HT-29 (cell line): Measurements from ENCODE around the gene ATG2B. TPM values are rescaled to one million over a fixed set of nuclear protein-coding genes. Genes with fewer than 3 reads are reported as not detected.
A peak's percentile ranks its signal among the peaks of the same experiment; 100 is the strongest.

Experiments used
- DNase-seq: peaks from one replicate; pipeline ENCODE4 v3.0.0-alpha.2; 2015; ENCODE audit warnings: low spot score
- small RNA-seq: library from RNA; depleted of rRNA; stranded (forward); fragments of <200 nt; gene quantifications from one replicate; pipeline ENCODE3, GENCODE V24; 2014
- total RNA-seq: library from RNA; depleted of rRNA; stranded (reverse); fragments of >200 nt; shearing (Covaris generic); gene quantifications from 2 replicates; pipeline ENCODE4 v1.2.3, GENCODE V29; 2014; rRNA removed

Gene ATG2B
- total RNA-seq, 1 experiment from 2014 or later: 5.8 TPM

GRCh38 chr14:96231056-96231455 lies 132.1 kb downstream of the ATG2B start:
- no peak for DNase-seq

GRCh38 chr14:96229315-96229714 lies 133.8 kb downstream of the ATG2B start:
- DNase-seq: no peak

Small RNAs within 50 kb of the gene (small RNA-seq; reads per million reads assigned to genes)
- gene RNU2-33P: 3.2 reads per million, percentile 76 among the genes with 10 or more reads in this experiment

Other genes starting within 250 kb of the ATG2B start
- gene BDKRB2, start 158.5 kb downstream of the ATG2B start, total RNA-seq: 0.05 TPM in 1 of 2 replicates, not detected in the other
- not detected in 2 replicates for gene BDKRB1, start 107.1 kb downstream of the ATG2B start, total RNA-seq
- gene GSKIP, start 185 bp upstream of the ATG2B start, total RNA-seq: 8.8 and 16.9 TPM in 2 replicates
- 0.23 TPM in 1 of 2 replicates, not detected in the other for gene AK7, start 28.8 kb upstream of the ATG2B start, total RNA-seq
- gene PAPOLA, start 139.0 kb upstream of the ATG2B start, total RNA-seq: 44.4 and 52.9 TPM in 2 replicates